PC-9 (cell line): ENCODE data around the gene SNX8.

Experiments used
- EZH2 ChIP-seq: fragments of 200-600 bp; sonication (generic); IDR thresholded peaks from 2 replicates; pipeline ENCODE4 v1.8.0; 2017; ENCODE audit warnings: antibody characterized with exemption, low read depth
- TF ChIP-seq, protein P1 (sequence below): fragments of 200-600 bp; sonication (generic); conservative IDR thresholded peaks from 2 replicates; pipeline ENCODE4 v1.6.1; 2017; ENCODE audit warnings: mixed run types, antibody characterized with exemption, mild to moderate bottlenecking, moderate library complexity

- TF ChIP-seq, protein P1, sequence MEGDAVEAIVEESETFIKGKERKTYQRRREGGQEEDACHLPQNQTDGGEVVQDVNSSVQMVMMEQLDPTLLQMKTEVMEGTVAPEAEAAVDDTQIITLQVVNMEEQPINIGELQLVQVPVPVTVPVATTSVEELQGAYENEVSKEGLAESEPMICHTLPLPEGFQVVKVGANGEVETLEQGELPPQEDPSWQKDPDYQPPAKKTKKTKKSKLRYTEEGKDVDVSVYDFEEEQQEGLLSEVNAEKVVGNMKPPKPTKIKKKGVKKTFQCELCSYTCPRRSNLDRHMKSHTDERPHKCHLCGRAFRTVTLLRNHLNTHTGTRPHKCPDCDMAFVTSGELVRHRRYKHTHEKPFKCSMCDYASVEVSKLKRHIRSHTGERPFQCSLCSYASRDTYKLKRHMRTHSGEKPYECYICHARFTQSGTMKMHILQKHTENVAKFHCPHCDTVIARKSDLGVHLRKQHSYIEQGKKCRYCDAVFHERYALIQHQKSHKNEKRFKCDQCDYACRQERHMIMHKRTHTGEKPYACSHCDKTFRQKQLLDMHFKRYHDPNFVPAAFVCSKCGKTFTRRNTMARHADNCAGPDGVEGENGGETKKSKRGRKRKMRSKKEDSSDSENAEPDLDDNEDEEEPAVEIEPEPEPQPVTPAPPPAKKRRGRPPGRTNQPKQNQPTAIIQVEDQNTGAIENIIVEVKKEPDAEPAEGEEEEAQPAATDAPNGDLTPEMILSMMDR, result no peak
- no peak for TF ChIP-seq EZH2
Measured at GRCh38 chr7:2208712-2209111, 105.5 kb downstream of the SNX8 start.
